Endothelial cell of umbilical vein (primary cell): Measurements from ENCODE around the gene FNBP1. TPM values are rescaled to one million over a fixed set of nuclear protein-coding genes. Genes with fewer than 3 reads are reported as not detected.

Experiments
- BruUV-seq: library from RNA; stranded (reverse); fragments of 400-500 nt; replicated peaks from 2 replicates; lab custom pipeline; 2021; lab: Mats Ljungman, UMichigan
- CTCF ChIA-PET: fragments of 300-600, 350-600 bp; sonication (Branson Sonifier 250); formaldehyde crosslinking; loops from one replicate; lab custom pipeline; 2021; ENCODE audit warnings: antibody characterized with exemption, inconsistent platforms; lab: Charles Lee
- POLR2A ChIA-PET: fragments of 300-600, 350-600 bp; sonication (Branson Sonifier 250); formaldehyde crosslinking; loops from one replicate; lab custom pipeline; 2021; ENCODE audit warnings: antibody characterized with exemption, inconsistent platforms; lab: Charles Lee
- DNase-seq: peaks from one replicate; pipeline ENCODE4 v3.0.0-alpha.2; 2011; ENCODE audit warnings: low read depth, low spot score
- FAIRE-seq: peaks from 2 replicates; lab custom pipeline; 2011; peaks lifted over from hg19 to GRCh38; lab: Jason Lieb, UNC
- H2AFZ ChIP-seq: 2 replicates; pipeline ENCODE4 v1.6.0; 2012; ENCODE audit warnings: low read depth, low read length, control low read depth, inconsistent platforms
- H3K27ac ChIP-seq: 2 replicates; pipeline ENCODE4 v1.5.1; 2011; ENCODE audit warnings: low read depth, mild to moderate bottlenecking, control low read depth, low read length, moderate library complexity; ENCODE audit not compliant: insufficient read depth
- H3K27me3 ChIP-seq, 2 experiments: 2 replicates each; pipeline versions ENCODE4 v1.6.0 to v1.6.1; 2011; ENCODE audit warnings: low read length in 2 of 2, mixed read lengths in 1 of 2; ENCODE audit not compliant: control insufficient read depth in 2 of 2, insufficient read depth in 2 of 2
- H3K36me3 ChIP-seq, 2 experiments: 2 replicates in 1 of 2; 3 replicates in 1 of 2; pipeline ENCODE4 v1.5.1; 2011; ENCODE audit warnings: low read length in 2 of 2, mild to moderate bottlenecking in 1 of 2, moderate library complexity in 1 of 2; ENCODE audit not compliant: control insufficient read depth in 2 of 2, insufficient read depth in 2 of 2; ENCODE audit errors: extremely low read depth in 1 of 2
- H3K4me1 ChIP-seq: 3 replicates; pipeline ENCODE4 v1.5.1; 2011; ENCODE audit warnings: mild to moderate bottlenecking, low read length; ENCODE audit not compliant: control insufficient read depth, insufficient read depth; ENCODE audit errors: extremely low read depth
- H3K4me2 ChIP-seq: 2 replicates; pipeline ENCODE4 v1.6.1; 2011; ENCODE audit warnings: low read length, control low read depth, mixed read lengths; ENCODE audit not compliant: insufficient read depth
- H3K4me3 ChIP-seq, 3 experiments: fragments of 200-600 bp in 1 of 3; sonication (generic), shearing (Covaris generic) in 1 of 3; replicated peaks in 1 of 3; 2 replicates each; pipeline ENCODE4 v1.5.1; 2011 to 2016; ENCODE audit warnings: control low read depth in 3 of 3, low read length in 3 of 3, mild to moderate bottlenecking in 2 of 3, inconsistent platforms in 1 of 3, low read depth in 1 of 3, moderate library complexity in 1 of 3; ENCODE audit not compliant: insufficient read depth in 1 of 3
- H3K79me2 ChIP-seq: 2 replicates; pipeline ENCODE4 v1.6.0; 2012; ENCODE audit warnings: low read length, inconsistent platforms; ENCODE audit not compliant: control insufficient read depth, insufficient read depth
- H3K9ac ChIP-seq: replicated peaks from 2 replicates; pipeline ENCODE3; 2011; ENCODE audit warnings: low read length, control low read depth; ENCODE audit not compliant: insufficient read depth; ENCODE audit errors: extremely low read depth
- H3K9me1 ChIP-seq: replicated peaks from 3 replicates; pipeline ENCODE4 v1.6.0; 2011; ENCODE audit warnings: mild to moderate bottlenecking, low read length; ENCODE audit not compliant: control insufficient read depth, insufficient read depth; ENCODE audit errors: extremely low read depth
- H3K9me3 ChIP-seq: replicated peaks from 2 replicates; pipeline ENCODE4 v1.5.1; 2012; ENCODE audit warnings: low read length, inconsistent platforms; ENCODE audit not compliant: control insufficient read depth, insufficient read depth
- H4K20me1 ChIP-seq: replicated peaks from 2 replicates; pipeline ENCODE3; 2011; ENCODE audit warnings: mild to moderate bottlenecking, low read length; ENCODE audit not compliant: control insufficient read depth, insufficient read depth; ENCODE audit errors: extremely low read depth
- CTCF ChIP-seq, 2 donors: IDR thresholded peaks; 1 replicate in 1 of 2; 2 replicates in 1 of 2; pipeline ENCODE4 v1.5.1; 2011; ENCODE audit warnings: low read length in 2 of 2, mild to moderate bottlenecking in 2 of 2, moderate library complexity in 2 of 2, control low read depth in 1 of 2, inconsistent platforms in 1 of 2, low read depth in 1 of 2; ENCODE audit not compliant: insufficient read depth in 1 of 2; ENCODE audit errors: extremely low read depth in 1 of 2
- EZH2 ChIP-seq: IDR thresholded peaks from 2 replicates; pipeline ENCODE4 v1.6.1; 2012; ENCODE audit warnings: borderline replicate concordance, low read depth, mild to moderate bottlenecking, moderate library complexity, low read length, inconsistent platforms; ENCODE audit not compliant: severe bottlenecking
- FOS ChIP-seq: IDR thresholded peaks from 2 replicates; pipeline ENCODE4 v1.6.1; 2011; ENCODE audit warnings: mild to moderate bottlenecking, low read length, moderate library complexity, borderline replicate concordance; ENCODE audit not compliant: insufficient read depth
- GATA2 ChIP-seq: IDR thresholded peaks from 2 replicates; pipeline ENCODE4 v1.7.0; 2011; ENCODE audit warnings: low read depth, mild to moderate bottlenecking, moderate library complexity, mixed read lengths, low read length; ENCODE audit not compliant: insufficient read length, insufficient read depth
- JUN ChIP-seq: IDR thresholded peaks from 2 replicates; pipeline ENCODE4 v1.6.1; 2011; ENCODE audit warnings: borderline replicate concordance, low read depth; ENCODE audit not compliant: insufficient read length, insufficient read depth
- MAX ChIP-seq: IDR thresholded peaks from 2 replicates; pipeline ENCODE4 v1.6.1; 2011; ENCODE audit not compliant: insufficient read depth, insufficient read length
- MYC ChIP-seq: IDR thresholded peaks from one replicate; pipeline ENCODE4 v1.6.1; 2011; ENCODE audit warnings: mild to moderate bottlenecking, low read depth, low read length
- POLR2A ChIP-seq: IDR thresholded peaks from 2 replicates; pipeline ENCODE4 v1.6.1; 2012; ENCODE audit warnings: low read depth, mild to moderate bottlenecking, control low read depth, low read length
- POLR2AphosphoS5 ChIP-seq: IDR thresholded peaks from 2 replicates; pipeline ENCODE4 v1.6.1; 2012; ENCODE audit warnings: low read depth, mild to moderate bottlenecking, control low read depth, low read length, moderate library complexity; ENCODE audit not compliant: insufficient read depth
- dilution Hi-C: fragments of 300-500 bp; cut with MboI; formaldehyde crosslinking; loops from one replicate; pipeline ENCODE4 v1.15.0; 2019; ENCODE audit warnings: low sequenced_read_pairs; ENCODE audit not compliant: extremely low pct_ligation_motif_present
- intact Hi-C: fragments of 100-400 bp; cut with micrococcal nuclease; formaldehyde crosslinking; loops from one replicate; pipeline ENCODE4 v1.10.0; 2022
- polyA plus RNA-seq, 4 experiments: library from polyadenylated mRNA; depleted of rRNA in 3 of 4; stranded (reverse) in 3 of 4; unstranded in 1 of 4; fragments of >200 nt; gene quantifications; 2 replicates each; pipeline versions ENCODE4 v1.2.1 to v1.2.3, GENCODE V29; 2011 to 2012; ENCODE audit warnings: missing spikeins in 1 of 4
- total RNA-seq: library from RNA; stranded (reverse); gene quantifications from 2 replicates; pipeline ENCODE4 v1.2.3, GENCODE V29; 2021

Gene FNBP1
- total and polyA plus RNA-seq, 2 donors (not counting 3 experiments of a cell fraction or from before 2014, with no cell fraction given): 10.9 to 43.9 TPM

- H3K9ac ChIP-seq: no peak overlapping the region
- ChIA-PET CTCF (interaction anchor here (0.6 kb wide), 1 partner anchor 47 kb away, joined by 4 read pairs; no protein-coding TSS in a partner anchor), POLR2A (no interaction called here)
- H3K4me3 ChIP-seq: no peak overlapping the region
- H3K36me3 ChIP-seq: peaks cover 3 to 19% of the 10 kb centered on the region in 2 experiments
- no peaks in the 10 kb centered on the region for H3K9me1 ChIP-seq
- no peaks in the 10 kb centered on the region for H3K79me2 ChIP-seq
- H3K27ac ChIP-seq: no peak overlapping the region
- no peak for FAIRE-seq
- no peak overlapping the region for H3K4me2 ChIP-seq
- dilution Hi-C loops: no loop called here
- no TSS peak for BruUV-seq
- H3K4me1 ChIP-seq: no peaks in the 10 kb centered on the region
- DNase-seq: peak; percentile 26
- no peak overlapping the region for H2AFZ ChIP-seq
- no peaks in the 10 kb centered on the region for H3K27me3 ChIP-seq
- no peaks in the 10 kb centered on the region for H3K9me3 ChIP-seq
- TF ChIP-seq CTCF (IDR thresholded peaks at IDR 0.05; ENCODE audit: extremely low read depth in 1 of 2, insufficient read depth in 1 of 2, low read depth in 1 of 2, low read length in 2 of 2) (no peak), POLR2A (no peak), FOS (no peak), GATA2 (no peak), MAX (no peak), MYC (no peak), JUN (no peak), EZH2 (no peak), POLR2AphosphoS5 (no peak)
- no peaks in the 10 kb centered on the region for H4K20me1 ChIP-seq
- intact Hi-C loops: no loop called here
Measured at GRCh38 chr9:129863059-129863690, 179.8 kb downstream of the FNBP1 start.
